Tibial nerve (tissue), 4 donors: Measurements from ENCODE around the gene GRID1. TPM values are rescaled to one million over a fixed set of nuclear protein-coding genes. Genes with fewer than 3 reads are reported as not detected.

Experiments used
- DNase-seq, 2 donors: peaks; one replicate each; pipeline ENCODE4 v3.0.0-alpha.2; 2019; ENCODE audit warnings: low spot score in 2 of 2
- H3K27ac ChIP-seq, 4 donors: fragments of 200-600 bp; sonication (generic) in 3 of 4; one replicate each; pipeline ENCODE4 v1.5.1; 2017 to 2019; ENCODE audit warnings: mild to moderate bottlenecking in 1 of 4
- H3K27me3 ChIP-seq, 2 donors: fragments of 200-600 bp; sonication (generic) in 1 of 2; one replicate each; pipeline versions ENCODE4 v1.5.1 to v1.6.0; 2017 to 2019
- H3K36me3 ChIP-seq, 3 donors: fragments of 200-600 bp; sonication (generic); one replicate each; pipeline ENCODE4 v1.5.1; 2018 to 2019
- H3K4me1 ChIP-seq, 4 donors: fragments of 200-600 bp; sonication (generic) in 3 of 4; one replicate each; pipeline ENCODE4 v1.5.1; 2017 to 2019
- H3K4me3 ChIP-seq, 4 donors: fragments of 200-600 bp; sonication (generic) in 3 of 4; one replicate each; pipeline ENCODE4 v1.5.1; 2017 to 2019; ENCODE audit warnings: mild to moderate bottlenecking in 1 of 4, moderate library complexity in 1 of 4
- H3K9me3 ChIP-seq, 4 donors: fragments of 200-600 bp; sonication (generic) in 3 of 4; one replicate each; pipeline ENCODE4 v1.5.1; 2017 to 2019
- CTCF ChIP-seq, 5 experiments: fragments of 200-600 bp in 3 of 5; fragments of 450-650 bp in 2 of 5; sonication (generic) in 3 of 5; IDR thresholded peaks; one replicate each; pipeline ENCODE4 v1.5.1; 2016 to 2019; ENCODE audit warnings: antibody characterized with exemption in 5 of 5, mild to moderate bottlenecking in 3 of 5, moderate library complexity in 2 of 5
- EP300 ChIP-seq, 2 donors: sonication (generic); formaldehyde crosslinking; IDR thresholded peaks; one replicate each; pipeline ENCODE4 v1.6.1; 2017; ENCODE audit warnings: antibody characterized with exemption in 2 of 2, mild to moderate bottlenecking in 1 of 2
- POLR2A ChIP-seq, 2 donors: fragments of 450-650 bp; IDR thresholded peaks; one replicate each; pipeline ENCODE4 v1.6.1; 2017; ENCODE audit warnings: antibody characterized with exemption in 2 of 2, mild to moderate bottlenecking in 2 of 2, moderate library complexity in 2 of 2
- WGBS, 2 donors: methylation state at CpG; one replicate each; pipeline ENCODE4 v1.1.5; 2018; 5-methylcytosine and 5-hydroxymethylcytosine counted together
- total RNA-seq, 4 donors: library from RNA; depleted of rRNA; stranded (reverse); fragments of >200 nt; gene quantifications; one replicate each; pipeline ENCODE4 v1.1.0, GENCODE V29; 2016

GRID1 gene
- total RNA-seq, 4 donors from 2014 or later = 7.7 to 16.3 (median 10.5) TPM

GRCh38 chr10:86155054-86155921 lies 211.3 kb downstream of the GRID1 start:
- Histone ChIP-seq H3K4me1 (no peaks in the 10 kb centered on the region), H3K27me3 (no peaks in the 10 kb centered on the region), H3K9me3 (no peaks in the 10 kb centered on the region), H3K27ac (no peak overlapping the region), H3K4me3 (no peak overlapping the region), H3K36me3 (no peaks in the 10 kb centered on the region)
- 39 to 46% methylated on average over 7 of the region's 7 CpGs for WGBS, 2 donors
- no peak for DNase-seq
- TF ChIP-seq CTCF (IDR thresholded peaks at IDR 0.05) = no peak

DNA sequence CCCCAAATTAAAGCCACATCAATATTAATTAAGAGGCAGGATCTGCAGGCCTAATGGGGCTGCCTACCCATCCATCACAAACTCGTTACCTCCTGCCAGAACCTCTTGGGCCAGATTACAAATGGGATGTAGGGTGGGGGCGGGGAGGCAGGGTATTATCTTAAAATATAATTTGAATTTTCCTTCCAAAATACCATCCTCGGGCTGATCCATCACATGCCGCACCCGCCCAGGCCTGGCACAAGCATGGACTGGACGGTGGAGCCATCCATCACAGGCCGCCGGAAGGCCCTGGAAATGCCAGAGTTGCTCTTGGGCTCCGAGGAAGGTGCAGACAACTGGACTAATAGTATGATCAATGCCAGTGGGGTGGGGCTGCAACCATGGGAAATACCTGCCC lies 212.8 kb downstream of the GRID1 start:
- Histone ChIP-seq H3K27ac (no peak overlapping the region), H3K27me3 (no peaks in the 10 kb centered on the region), H3K9me3 (no peaks in the 10 kb centered on the region), H3K4me1 (no peaks in the 10 kb centered on the region), H3K36me3 (no peaks in the 10 kb centered on the region), H3K4me3 (no peak overlapping the region)
- no peak for DNase-seq
- WGBS, 2 donors = 92 to 93% methylated on average over 9 of the region's 9 CpGs
- no peak for TF ChIP-seq POLR2A (IDR thresholded peaks at IDR 0.05)
- no peak for TF ChIP-seq CTCF (IDR thresholded peaks at IDR 0.05)
- no peak for TF ChIP-seq EP300 (IDR thresholded peaks at IDR 0.05)

- no peaks in the 10 kb centered on the region for H3K27me3 ChIP-seq
Measured at GRCh38 chr10:86152911-86153310, 213.7 kb downstream of the GRID1 start.

GRCh38 chr10:86152354-86152753 lies 214.2 kb downstream of the GRID1 start:
- H3K36me3 ChIP-seq = no peaks in the 10 kb centered on the region
- H3K27ac ChIP-seq = no peak overlapping the region
- no peak for DNase-seq
- H3K4me1 ChIP-seq = no peaks in the 10 kb centered on the region
- TF ChIP-seq POLR2A (IDR thresholded peaks at IDR 0.05) (no peak), EP300 (IDR thresholded peaks at IDR 0.05) (no peak), CTCF (IDR thresholded peaks at IDR 0.05) (no peak)
- H3K27me3 ChIP-seq = no peaks in the 10 kb centered on the region
- H3K4me3 ChIP-seq = no peak overlapping the region
- WGBS, 2 donors = 90% methylated on average over 4 of the region's 5 CpGs; no CpG with 5 or more reads in 1 of the 2 donors
- no peaks in the 10 kb centered on the region for H3K9me3 ChIP-seq

More at GRCh38 chr10:86152911-86153310, 213.7 kb downstream of the GRID1 start:
- no peak for DNase-seq
- TF ChIP-seq EP300 (IDR thresholded peaks at IDR 0.05) (no peak), POLR2A (IDR thresholded peaks at IDR 0.05) (no peak), CTCF (IDR thresholded peaks at IDR 0.05) (no peak)
- H3K4me1 ChIP-seq = no peaks in the 10 kb centered on the region
- no peaks in the 10 kb centered on the region for H3K36me3 ChIP-seq
- H3K27ac ChIP-seq = no peak overlapping the region
- no peak overlapping the region for H3K4me3 ChIP-seq
- 83 to 87% methylated on average over 5 of the region's 5 CpGs for WGBS, 2 donors
- H3K9me3 ChIP-seq = no peaks in the 10 kb centered on the region

DNA sequence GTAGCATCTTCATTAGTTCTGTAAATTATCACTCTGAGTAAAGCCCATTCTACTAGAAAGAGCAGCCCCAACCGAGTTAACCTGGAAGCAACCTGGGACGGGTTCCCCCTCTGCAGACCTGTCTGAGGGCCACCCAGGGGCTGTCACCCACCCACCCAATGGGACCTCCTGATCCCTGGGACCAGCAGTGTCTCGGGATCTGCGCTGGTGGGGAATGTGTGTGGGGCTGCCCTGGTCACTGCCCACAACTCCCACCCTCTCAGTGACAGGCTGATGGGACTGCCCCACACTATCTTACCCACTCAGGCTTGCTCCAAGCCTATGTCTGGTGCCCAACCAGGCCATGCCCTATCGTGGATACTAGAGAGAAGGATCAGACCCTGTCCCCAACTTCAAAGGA lies 215.0 kb downstream of the GRID1 start:
- 73 to 81% methylated on average over 5 of the region's 5 CpGs for WGBS, 2 donors
- no peak overlapping the region for H3K27ac ChIP-seq
- TF ChIP-seq POLR2A (IDR thresholded peaks at IDR 0.05) (no peak), CTCF (IDR thresholded peaks at IDR 0.05) (no peak), EP300 (IDR thresholded peaks at IDR 0.05) (no peak)
- H3K9me3 ChIP-seq = no peaks in the 10 kb centered on the region
- H3K4me1 ChIP-seq = no peaks in the 10 kb centered on the region
- no peaks in the 10 kb centered on the region for H3K36me3 ChIP-seq
- H3K4me3 ChIP-seq = no peak overlapping the region
- DNase-seq = no peak
- H3K27me3 ChIP-seq = no peaks in the 10 kb centered on the region
